Mesendoderm (in vitro differentiated cells): Measurements from ENCODE around the gene SLC4A1AP.

ENCODE experiments used
- DNase-seq: peaks from one replicate; pipeline ENCODE4 v3.0.0; 2013
- H2AK5ac ChIP-seq: 2 replicates; pipeline ENCODE4 v1.6.1; 2013; ENCODE audit warnings: low read length, inconsistent platforms
- H2BK120ac ChIP-seq: 2 replicates; pipeline ENCODE4 v1.6.1; 2013; ENCODE audit warnings: low read depth, mild to moderate bottlenecking, low read length, moderate library complexity, mixed read lengths
- H2BK15ac ChIP-seq: replicated peaks from 2 replicates; pipeline ENCODE4 v1.6.1; 2013; ENCODE audit warnings: low read depth, mild to moderate bottlenecking, moderate library complexity
- H2BK5ac ChIP-seq: 2 replicates; pipeline ENCODE4 v1.6.1; 2013; ENCODE audit warnings: low read length, inconsistent platforms
- H3K18ac ChIP-seq: 2 replicates; pipeline ENCODE4 v1.6.1; 2013; ENCODE audit warnings: mild to moderate bottlenecking, low read length, mixed read lengths
- H3K23ac ChIP-seq: one replicate; pipeline ENCODE4 v1.6.1; 2013; ENCODE audit warnings: low read length
- H3K27ac ChIP-seq: 2 replicates; pipeline ENCODE4 v1.5.1; 2013; ENCODE audit warnings: low read depth, mild to moderate bottlenecking, inconsistent platforms, low read length, moderate library complexity
- H3K27me3 ChIP-seq: 2 replicates; pipeline ENCODE4 v1.6.1; 2013; ENCODE audit warnings: low read length, control low read depth, mild to moderate bottlenecking, inconsistent platforms; ENCODE audit not compliant: insufficient read depth, poor library complexity
- H3K36me3 ChIP-seq: 2 replicates; pipeline ENCODE4 v1.6.1; 2013; ENCODE audit warnings: low read length, inconsistent platforms; ENCODE audit not compliant: control insufficient read depth, insufficient read depth
- H3K4ac ChIP-seq: one replicate; pipeline ENCODE4 v1.6.1; 2013; ENCODE audit warnings: low read depth, mild to moderate bottlenecking, low read length, moderate library complexity
- H3K4me1 ChIP-seq: 2 replicates; pipeline ENCODE4 v1.6.1; 2013; ENCODE audit warnings: low read depth, low read length, inconsistent platforms; ENCODE audit not compliant: control insufficient read depth
- H3K4me2 ChIP-seq: 2 replicates; pipeline ENCODE4 v1.6.1; 2013; ENCODE audit warnings: low read length
- H3K4me3 ChIP-seq: 2 replicates; pipeline ENCODE4 v1.5.1; 2013; ENCODE audit warnings: mild to moderate bottlenecking, low read length
- H3K56ac ChIP-seq: one replicate; pipeline ENCODE4 v1.6.1; 2013; ENCODE audit warnings: low read length
- H3K79me1 ChIP-seq: 2 replicates; pipeline ENCODE4 v1.6.1; 2013; ENCODE audit warnings: low read length, inconsistent platforms
- H3K79me2 ChIP-seq: 2 replicates; pipeline ENCODE4 v1.6.1; 2013; ENCODE audit warnings: mild to moderate bottlenecking, low read length; ENCODE audit not compliant: control insufficient read depth, insufficient read depth
- H3K9ac ChIP-seq: 2 replicates; pipeline ENCODE4 v1.6.1; 2013; ENCODE audit warnings: low read length, inconsistent platforms
- H4K5ac ChIP-seq: one replicate; pipeline ENCODE4 v1.6.1; 2013; ENCODE audit warnings: low read length
- H4K8ac ChIP-seq: one replicate; pipeline ENCODE4 v1.6.1; 2013; ENCODE audit warnings: low read depth, mild to moderate bottlenecking, control low read depth, low read length, moderate library complexity
- WGBS: extraction: QIAGEN DNeasy Blood & Tissue Kit; methylation state at CpG from one replicate; pipeline ENCODE4 v1.1.7; 2013; ENCODE audit warnings: low lambda C conversion rate, missing lambda C conversion rate; ENCODE audit not compliant: insufficient coverage; ENCODE audit errors: extremely low coverage; 5-methylcytosine and 5-hydroxymethylcytosine counted together

The SLC4A1AP gene

DNA sequence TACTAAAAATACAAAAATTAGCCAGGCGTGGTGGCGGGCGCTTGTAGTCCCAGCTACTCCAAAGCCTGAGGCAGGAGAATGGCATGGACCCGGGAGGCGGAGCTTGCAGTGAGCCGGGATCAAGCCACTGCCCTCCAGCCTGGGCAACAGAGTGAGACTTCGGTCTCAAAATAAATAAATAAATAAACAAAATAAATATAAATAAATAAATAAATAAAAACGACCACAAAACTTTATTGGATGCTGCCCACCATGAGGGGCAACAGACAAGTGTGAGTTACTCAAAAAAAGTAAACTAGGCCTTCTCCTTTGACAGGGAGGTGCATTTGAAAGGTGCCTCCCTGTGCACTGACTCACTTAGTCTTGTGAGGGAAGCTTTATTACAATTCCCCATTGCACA lies 50.4 kb downstream of the SLC4A1AP start:
- Histone ChIP-seq H2AK5ac (no peak overlapping the region), H4K8ac (no peak overlapping the region), H2BK120ac (no peak overlapping the region), H3K4ac (no peak overlapping the region), H3K79me1 (no peaks in the 10 kb centered on the region), H2BK15ac (no peak overlapping the region), H3K4me1 (no peaks in the 10 kb centered on the region), H3K9ac (peak overlapping the region; percentile 11), H3K79me2 (no peaks in the 10 kb centered on the region), H2BK5ac (no peak overlapping the region), H3K27me3 (no peaks in the 10 kb centered on the region), H3K4me2 (no peak overlapping the region), H3K56ac (peak overlapping the region; percentile 56), H4K5ac (no peak overlapping the region), H3K27ac (no peak overlapping the region), H3K18ac (no peak overlapping the region), H3K23ac (no peak overlapping the region), H3K4me3 (no peak overlapping the region), H3K36me3 (no peaks in the 10 kb centered on the region)
- no peak for DNase-seq
- WGBS = no CpG with 5 or more reads among the region's 8 CpGs

DNA sequence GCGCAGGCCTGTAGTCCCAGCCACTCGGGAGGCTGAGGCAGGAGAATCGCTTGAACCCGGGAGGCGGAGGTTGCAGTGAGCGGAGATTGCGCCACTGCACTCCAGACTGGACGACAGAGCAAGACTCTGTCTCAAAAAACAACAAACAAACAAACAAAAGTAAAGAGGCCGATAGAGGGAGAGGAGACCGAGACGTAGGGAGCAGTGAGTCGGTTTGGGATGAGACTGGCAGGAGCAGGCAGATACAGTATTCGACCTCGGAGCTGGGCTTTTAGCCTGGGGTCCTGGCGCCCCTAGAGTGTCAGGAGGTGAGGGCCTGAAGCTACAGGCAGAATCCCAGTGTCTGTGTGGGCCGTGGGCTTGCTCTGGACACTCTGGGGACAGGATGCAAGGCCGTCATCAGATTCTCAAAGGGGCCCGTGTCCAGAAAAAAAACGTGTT lies 51.2 kb downstream of the SLC4A1AP start:
- WGBS = no CpG with 5 or more reads among the region's 19 CpGs
- peak; percentile 33 for DNase-seq

DNA sequence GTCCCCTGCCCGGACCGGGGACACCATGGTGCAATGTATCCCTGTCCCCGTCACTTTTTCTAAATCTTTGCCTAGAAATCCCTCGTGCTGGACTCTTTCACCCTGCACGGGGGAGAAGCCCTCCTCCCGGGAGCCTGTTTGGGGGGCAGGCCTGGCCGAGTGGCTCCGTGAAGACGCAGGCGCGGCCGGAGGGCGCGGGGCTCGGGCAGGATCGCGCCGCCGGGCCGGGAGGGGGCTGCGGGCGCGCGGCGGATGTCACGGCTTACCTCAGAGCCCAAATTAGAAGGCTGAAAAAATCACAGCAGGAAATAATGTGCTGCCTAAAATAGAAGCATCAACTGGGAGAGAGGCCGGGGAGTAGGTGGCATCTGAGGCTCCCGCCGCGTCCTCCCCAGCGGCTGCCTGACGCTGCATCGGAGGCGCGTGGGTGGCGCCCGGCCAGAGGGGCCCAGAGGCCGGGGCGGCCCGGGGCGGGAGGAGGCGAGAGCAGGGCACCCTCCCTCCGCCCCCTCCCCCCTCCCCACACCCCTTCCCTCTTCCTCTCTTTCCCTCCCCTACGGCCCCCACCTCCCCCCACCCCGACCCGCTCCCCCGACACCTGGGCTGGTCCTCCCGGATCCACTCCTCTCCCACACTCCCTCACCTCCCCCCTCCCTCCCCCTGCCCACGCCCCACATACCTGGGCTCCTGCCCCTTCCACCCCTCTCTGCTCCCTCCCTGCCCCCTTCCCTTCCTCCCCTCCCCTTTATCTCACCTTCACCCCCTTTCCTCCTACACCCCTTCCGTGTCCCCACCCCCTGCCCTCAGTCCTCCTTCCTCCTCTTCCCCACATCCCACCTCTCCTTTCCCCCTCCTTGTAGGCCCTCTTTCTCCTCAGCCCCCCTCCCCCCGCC lies 51.9 kb downstream of the SLC4A1AP start:
- Histone ChIP-seq H3K18ac (peak overlapping the region; percentile 70), H3K56ac (peak overlapping the region; percentile 83), H2AK5ac (no peak overlapping the region), H4K8ac (no peak overlapping the region), H4K5ac (no peak overlapping the region), H3K27ac (no peak overlapping the region), H3K9ac (peak overlapping the region; percentile 61), H2BK5ac (no peak overlapping the region), H3K36me3 (no peaks in the 10 kb centered on the region), H3K79me1 (no peaks in the 10 kb centered on the region), H3K23ac (no peak overlapping the region), H2BK120ac (no peak overlapping the region), H3K79me2 (no peaks in the 10 kb centered on the region), H3K27me3 (no peaks in the 10 kb centered on the region), H3K4me1 (no peaks in the 10 kb centered on the region), H2BK15ac (no peak overlapping the region), H3K4me3 (peak overlapping the region; percentile 70), H3K4ac (peak overlapping the region; percentile 23), H3K4me2 (peak overlapping the region; percentile 44)
- DNase-seq = peak; percentile 38
- no CpG with 5 or more reads among the region's 51 CpGs for WGBS

More for the DNA sequence above, 51.2 kb downstream of the SLC4A1AP start:
- H3K9ac ChIP-seq = peak overlapping the region; percentile 61
- H3K79me2 ChIP-seq = no peaks in the 10 kb centered on the region
- no peak overlapping the region for H4K8ac ChIP-seq
- H3K18ac ChIP-seq = peak overlapping the region; percentile 70
- peak overlapping the region; percentile 44 for H3K4me2 ChIP-seq
- H3K23ac ChIP-seq = no peak overlapping the region
- no peaks in the 10 kb centered on the region for H3K4me1 ChIP-seq
- H3K27ac ChIP-seq = no peak overlapping the region
- no peak overlapping the region for H2BK5ac ChIP-seq
- H4K5ac ChIP-seq = no peak overlapping the region
- no peaks in the 10 kb centered on the region for H3K27me3 ChIP-seq
- no peaks in the 10 kb centered on the region for H3K36me3 ChIP-seq
- H3K4me3 ChIP-seq = peak overlapping the region; percentile 70
- H3K79me1 ChIP-seq = no peaks in the 10 kb centered on the region
- H2BK120ac ChIP-seq = no peak overlapping the region
- no peak overlapping the region for H2AK5ac ChIP-seq
- peak overlapping the region; percentile 83 for H3K56ac ChIP-seq
- H2BK15ac ChIP-seq = no peak overlapping the region
- H3K4ac ChIP-seq = no peak overlapping the region

DNA sequence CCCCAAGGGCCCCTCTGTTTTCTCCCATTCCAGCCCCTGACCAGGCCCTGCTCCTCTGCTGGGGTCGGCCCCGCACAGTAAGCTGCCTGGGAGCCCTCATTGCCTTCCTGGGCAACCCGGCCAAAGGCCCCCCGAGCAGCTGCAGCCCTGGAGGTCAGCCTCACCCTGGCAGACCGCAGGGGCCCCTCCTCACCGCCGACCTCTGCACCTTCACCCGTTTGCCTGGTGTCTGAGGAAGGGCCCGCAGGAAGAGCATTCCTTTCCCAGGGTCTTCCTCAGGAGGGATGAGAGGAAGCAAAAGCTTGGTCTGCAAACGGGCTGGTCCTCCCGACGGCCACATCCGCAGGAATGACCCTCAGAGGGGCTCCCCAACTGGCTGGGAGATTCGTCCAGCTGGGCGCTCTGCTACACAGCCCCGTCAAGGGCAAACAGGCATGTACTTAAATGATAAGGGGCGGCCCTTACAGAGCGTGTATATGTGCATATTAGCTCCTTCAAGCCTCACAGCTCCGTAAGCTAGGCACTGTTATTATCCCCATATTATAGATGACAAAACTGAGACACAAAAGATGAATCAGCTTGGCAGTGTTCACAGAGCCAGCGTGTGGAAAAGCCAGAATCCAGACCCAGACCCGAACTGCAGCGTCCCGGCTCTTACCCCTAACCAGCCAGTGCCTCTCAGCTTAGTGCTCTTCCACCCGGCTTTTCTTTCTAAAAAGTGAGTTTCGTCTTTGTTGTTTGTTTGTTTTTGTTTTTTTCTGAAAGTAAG lies 52.8 kb downstream of the SLC4A1AP start:
- Histone ChIP-seq H2BK120ac (no peak overlapping the region), H2BK5ac (no peak overlapping the region), H3K23ac (no peak overlapping the region), H3K27ac (no peak overlapping the region), H2BK15ac (no peak overlapping the region), H3K9ac (peak overlapping the region; percentile 66), H3K56ac (peak overlapping the region; percentile 81), H3K18ac (peak overlapping the region; percentile 5), H3K79me1 (no peaks in the 10 kb centered on the region), H3K4me3 (no peak overlapping the region), H3K4ac (no peak overlapping the region), H3K27me3 (no peaks in the 10 kb centered on the region), H4K5ac (no peak overlapping the region), H3K4me1 (no peaks in the 10 kb centered on the region), H3K79me2 (no peaks in the 10 kb centered on the region), H2AK5ac (no peak overlapping the region), H3K36me3 (no peaks in the 10 kb centered on the region), H4K8ac (no peak overlapping the region), H3K4me2 (peak overlapping the region; percentile 10)
- no CpG with 5 or more reads among the region's 25 CpGs for WGBS
- DNase-seq = peak; percentile 33

DNA sequence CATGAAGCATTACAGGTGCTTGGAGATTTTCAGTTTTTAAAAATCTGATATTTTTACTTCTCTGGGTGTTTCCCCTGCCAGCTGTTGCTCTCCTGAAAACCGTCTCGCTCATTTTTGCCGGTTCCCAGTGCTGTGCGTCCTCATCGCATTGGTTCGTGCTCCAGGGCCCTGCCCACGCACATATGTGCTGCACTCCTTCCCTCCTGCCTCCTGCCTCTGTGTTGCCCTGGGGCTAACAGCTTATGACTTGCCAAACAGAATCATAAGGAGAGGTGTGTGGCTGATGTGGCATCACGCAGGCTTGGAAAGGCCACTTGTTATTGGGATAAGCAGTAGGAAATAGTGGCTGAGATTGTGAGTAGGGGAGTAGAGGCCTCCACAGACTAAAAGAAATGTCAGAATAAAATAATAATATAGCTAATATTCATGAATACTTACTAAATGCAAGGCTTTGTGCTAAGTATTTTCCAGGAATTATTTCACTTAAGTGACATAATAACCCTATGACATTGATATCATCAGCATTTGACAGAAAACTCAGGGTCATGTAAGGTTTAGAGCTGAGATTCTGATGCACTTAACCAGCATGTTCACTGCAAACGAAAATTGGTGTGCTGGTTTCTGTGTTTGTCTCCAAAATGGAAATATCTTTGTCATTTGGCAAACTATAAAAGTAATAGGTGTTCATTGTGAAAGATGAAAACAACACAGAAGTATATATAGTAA lies 53.5 kb downstream of the SLC4A1AP start:
- no peak overlapping the region for H3K27ac ChIP-seq

More for the DNA sequence above, 53.5 kb downstream of the SLC4A1AP start:
- Histone ChIP-seq H3K79me1 (no peaks in the 10 kb centered on the region), H3K79me2 (no peaks in the 10 kb centered on the region), H3K27me3 (no peaks in the 10 kb centered on the region), H3K4me2 (no peak overlapping the region), H2AK5ac (no peak overlapping the region), H3K4me3 (no peak overlapping the region), H4K5ac (no peak overlapping the region), H4K8ac (no peak overlapping the region), H3K56ac (no peak overlapping the region), H2BK5ac (no peak overlapping the region), H3K4ac (no peak overlapping the region), H3K4me1 (no peaks in the 10 kb centered on the region), H2BK15ac (no peak overlapping the region), H3K36me3 (no peaks in the 10 kb centered on the region), H3K23ac (no peak overlapping the region), H3K9ac (no peak overlapping the region), H2BK120ac (no peak overlapping the region), H3K18ac (no peak overlapping the region)
- no peak for DNase-seq
- no CpG with 5 or more reads among the region's 9 CpGs for WGBS
